Measurements from ENCODE around the gene TMSB10.
A peak's percentile ranks its signal among the peaks of the same experiment; 100 is the strongest.
"Not testable (repeated sequence)": the region's sequence is repeated elsewhere in the genome, so short reads cannot be mapped to it uniquely, and the experiment has no call there.

The TMSB10 gene

GRCh38 chr2:84940831-84941412 is 35.5 kb downstream of the TMSB10 start:
- Histone ChIP-seq H3K9me3 (ENCODE audit: severe bottlenecking) (no peaks in the 10 kb centered on the region), H3K36me3 (ENCODE audit: low read depth) (peaks cover 3% of the 10 kb centered on the region; the same call in 1 of the 2 replicates), H3K4me3 (ENCODE audit: severe bottlenecking) (no peak overlapping the region), H3K27me3 (ENCODE audit: insufficient read depth, poor library complexity, severe bottlenecking) (no peaks in the 10 kb centered on the region), H3K27ac (ENCODE audit: poor library complexity, severe bottlenecking) (peak overlapping the region; percentile 98), H3K4me1 (ENCODE audit: insufficient read depth, poor library complexity, severe bottlenecking) (peaks cover 20% of the 10 kb centered on the region)
- ATAC-seq (ENCODE audit: low read depth) (no peak), DNase-seq (ENCODE audit: low spot score) (no peak)
- no peak for TF ChIP-seq CTCF (IDR thresholded peaks at IDR 0.05; ENCODE audit: poor library complexity, severe bottlenecking)

- H3K27ac ChIP-seq (ENCODE audit: poor library complexity, severe bottlenecking): peak overlapping the region; percentile 98
- TF ChIP-seq CTCF (IDR thresholded peaks at IDR 0.05; ENCODE audit: poor library complexity, severe bottlenecking): no peak
- DNase-seq (ENCODE audit: low spot score) (no peak), ATAC-seq (ENCODE audit: low read depth) (no peak)
- peaks cover 3% of the 10 kb centered on the region; the same call in 1 of the 2 replicates for H3K36me3 ChIP-seq (ENCODE audit: low read depth)
- no peak overlapping the region for H3K4me3 ChIP-seq (ENCODE audit: severe bottlenecking)
- H3K4me1 ChIP-seq (ENCODE audit: insufficient read depth, poor library complexity, severe bottlenecking): peaks cover 31% of the 10 kb centered on the region
- H3K27me3 ChIP-seq (ENCODE audit: insufficient read depth, poor library complexity, severe bottlenecking): no peaks in the 10 kb centered on the region
- no peaks in the 10 kb centered on the region for H3K9me3 ChIP-seq (ENCODE audit: severe bottlenecking)
Measured at GRCh38 chr2:84942166-84942565, 36.7 kb downstream of the TMSB10 start.

- ATAC-seq (ENCODE audit: low read depth) (no peak), DNase-seq (ENCODE audit: low spot score) (no peak)
- Histone ChIP-seq H3K9me3 (ENCODE audit: severe bottlenecking) (no peaks in the 10 kb centered on the region), H3K36me3 (ENCODE audit: low read depth) (peaks cover 3% of the 10 kb centered on the region; the same call in 1 of the 2 replicates), H3K4me3 (ENCODE audit: severe bottlenecking) (no peak overlapping the region), H3K27ac (ENCODE audit: poor library complexity, severe bottlenecking) (peak overlapping the region; percentile 98), H3K27me3 (ENCODE audit: insufficient read depth, poor library complexity, severe bottlenecking) (no peaks in the 10 kb centered on the region), H3K4me1 (ENCODE audit: insufficient read depth, poor library complexity, severe bottlenecking) (peaks cover 32% of the 10 kb centered on the region)
- TF ChIP-seq CTCF (IDR thresholded peaks at IDR 0.05; ENCODE audit: poor library complexity, severe bottlenecking): no peak
Measured at GRCh38 chr2:84942964-84943421, 37.5 kb downstream of the TMSB10 start.

- Histone ChIP-seq H3K27me3 (ENCODE audit: insufficient read depth, poor library complexity, severe bottlenecking) (no peaks in the 10 kb centered on the region), H3K4me1 (ENCODE audit: insufficient read depth, poor library complexity, severe bottlenecking) (peaks cover 28% of the 10 kb centered on the region), H3K9me3 (ENCODE audit: severe bottlenecking) (no peaks in the 10 kb centered on the region), H3K27ac (ENCODE audit: poor library complexity, severe bottlenecking) (peak overlapping the region; percentile 98), H3K4me3 (ENCODE audit: severe bottlenecking) (no peak overlapping the region), H3K36me3 (ENCODE audit: low read depth) (peaks cover 3% of the 10 kb centered on the region; the same call in 1 of the 2 replicates)
- TF ChIP-seq CTCF (IDR thresholded peaks at IDR 0.05; ENCODE audit: poor library complexity, severe bottlenecking): no peak
- no peak for ATAC-seq (ENCODE audit: low read depth)
- no peak for DNase-seq (ENCODE audit: low spot score)
Measured at GRCh38 chr2:84944295-84944909, 38.9 kb downstream of the TMSB10 start.

- not testable (repeated sequence) for DNase-seq (ENCODE audit: low spot score); H3K9me3 ChIP-seq (ENCODE audit: severe bottlenecking); H3K36me3 ChIP-seq (ENCODE audit: low read depth); H3K4me3 ChIP-seq (ENCODE audit: severe bottlenecking); H3K27me3 ChIP-seq (ENCODE audit: insufficient read depth, poor library complexity, severe bottlenecking)
- Histone ChIP-seq H3K27ac (ENCODE audit: poor library complexity, severe bottlenecking) (peak overlapping the region; percentile 98), H3K4me1 (ENCODE audit: insufficient read depth, poor library complexity, severe bottlenecking) (peaks cover 28% of the 10 kb centered on the region)
- ATAC-seq (ENCODE audit: low read depth): peak; percentile 7; the same call in 2 of the 3 replicates
Measured at GRCh38 chr2:84945838-84946203, 40.4 kb downstream of the TMSB10 start.
